Fibroblast of lung (primary cell): Measurements from ENCODE around the gene SLC16A2. TPM values are rescaled to one million over a fixed set of nuclear protein-coding genes. Genes with fewer than 3 reads are reported as not detected.

Experiments
- DNase-seq, 2 donors: peaks; one replicate each; pipeline versions ENCODE4 v3.0.0 to v3.0.0-alpha.2; 2010; ENCODE audit warnings: low read depth in 2 of 2
- H2AFZ ChIP-seq: 2 replicates; pipeline ENCODE4 v1.5.1; 2012; ENCODE audit warnings: low read length, control low read depth, inconsistent platforms
- H3K27ac ChIP-seq: 2 replicates; pipeline ENCODE4 v1.5.1; 2011; ENCODE audit warnings: low read length, control low read depth; ENCODE audit not compliant: insufficient read depth
- H3K27me3 ChIP-seq: 2 replicates; pipeline ENCODE4 v1.5.1; 2011; ENCODE audit warnings: mild to moderate bottlenecking, low read length; ENCODE audit not compliant: control insufficient read depth, insufficient read depth
- H3K36me3 ChIP-seq: 2 replicates; pipeline ENCODE4 v1.5.1; 2011; ENCODE audit warnings: low read length; ENCODE audit not compliant: control insufficient read depth, insufficient read depth
- H3K4me1 ChIP-seq: 2 replicates; pipeline ENCODE4 v1.5.1; 2011; ENCODE audit warnings: low read length; ENCODE audit not compliant: control insufficient read depth, insufficient read depth; ENCODE audit errors: extremely low read depth
- H3K4me2 ChIP-seq: 2 replicates; pipeline ENCODE4 v1.5.1; 2011; ENCODE audit warnings: low read length, control low read depth; ENCODE audit not compliant: insufficient read depth; ENCODE audit errors: extremely low read depth
- H3K4me3 ChIP-seq, 4 experiments: fragments of 200-600 bp in 1 of 4; sonication (generic) in 1 of 4; replicated peaks in 1 of 4; 2 replicates each; pipeline ENCODE4 v1.5.1; 2011 to 2016; ENCODE audit warnings: low read length in 4 of 4, low read depth in 3 of 4, mild to moderate bottlenecking in 3 of 4, control low read depth in 2 of 4, inconsistent platforms in 1 of 4, mixed read lengths in 1 of 4; ENCODE audit not compliant: insufficient read depth in 1 of 4; ENCODE audit errors: control extremely low read depth in 1 of 4
- H3K79me2 ChIP-seq: 2 replicates; pipeline ENCODE4 v1.5.1; 2012; ENCODE audit warnings: mild to moderate bottlenecking, low read length, inconsistent platforms; ENCODE audit not compliant: control insufficient read depth, insufficient read depth
- H3K9ac ChIP-seq: 2 replicates; pipeline ENCODE4 v1.5.1; 2011; ENCODE audit warnings: mild to moderate bottlenecking, low read length, control low read depth; ENCODE audit not compliant: insufficient read depth
- H3K9me3 ChIP-seq: 2 replicates; pipeline ENCODE4 v1.5.1; 2012; ENCODE audit warnings: low read depth, low read length; ENCODE audit not compliant: control insufficient read depth, insufficient read depth
- H4K20me1 ChIP-seq: 2 replicates; pipeline ENCODE4 v1.5.1; 2011; ENCODE audit warnings: low read length; ENCODE audit not compliant: control insufficient read depth, insufficient read depth; ENCODE audit errors: extremely low read depth
- EZH2 ChIP-seq: IDR thresholded peaks from 2 replicates; pipeline ENCODE4 v1.5.1; 2012; ENCODE audit warnings: low read length, control low read depth, mild to moderate bottlenecking; ENCODE audit errors: missing control alignments
- polyA plus RNA-seq, 2 donors: library from polyadenylated mRNA; depleted of rRNA in 1 of 2; stranded (reverse) in 1 of 2; unstranded in 1 of 2; fragments of >200 nt; gene quantifications; 2 replicates each; pipeline ENCODE4 v1.2.1, GENCODE V29; 2011 to 2012; ENCODE audit warnings: missing spikeins in 1 of 2
- total RNA-seq: library from RNA; depleted of rRNA; stranded (reverse); fragments of >200 nt; gene quantifications from 2 replicates; pipeline ENCODE4 v1.2.1, GENCODE V29; 2014
- TF ChIP-seq, protein P1 (sequence below), 2 donors: IDR thresholded peaks in 1 of 2; conservative IDR thresholded peaks in 1 of 2; 1 replicate in 1 of 2; 2 replicates in 1 of 2; pipeline ENCODE4 v1.5.1; 2011 to 2012; ENCODE audit warnings: low read length in 2 of 2, control low read depth in 1 of 2, inconsistent platforms in 1 of 2, low read depth in 1 of 2, mild to moderate bottlenecking in 1 of 2

Gene SLC16A2
- total and polyA plus RNA-seq, 2 donors (not counting 1 experiment from before 2014, with no cell fraction given): 7.8 to 27.2 TPM

DNA sequence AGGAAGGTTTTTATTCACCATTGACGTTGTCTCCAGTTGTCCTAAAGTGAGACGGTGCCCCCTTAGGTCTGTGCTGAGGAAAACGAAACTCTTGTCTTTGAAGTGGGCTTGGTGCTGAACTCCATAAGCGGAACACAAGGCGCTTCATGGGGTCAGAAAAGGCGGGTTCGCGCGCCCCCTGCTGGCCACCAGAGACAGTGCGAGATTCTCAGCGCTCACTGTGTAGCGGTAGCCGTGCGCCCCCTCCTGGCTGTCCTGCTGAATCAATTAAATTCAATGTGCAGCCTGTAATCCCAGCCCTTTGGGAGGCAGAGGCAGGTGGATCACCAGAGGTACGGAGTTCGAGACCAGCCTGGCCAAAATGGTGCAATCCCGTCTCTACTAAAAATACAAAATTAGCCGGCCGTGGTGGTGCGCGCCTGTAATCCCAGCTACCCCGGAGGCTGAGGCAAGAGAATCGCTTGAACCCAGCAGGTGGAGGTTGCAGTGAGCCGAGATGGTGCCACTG, 129.1 kb downstream of the SLC16A2 start:
- H3K4me1 ChIP-seq: no peaks in the 10 kb centered on the region
- H3K9ac ChIP-seq: no peak overlapping the region
- peak; percentile 56 to 74 for DNase-seq
- H3K4me2 ChIP-seq: no peak overlapping the region
- no peaks in the 10 kb centered on the region for H3K79me2 ChIP-seq
- H4K20me1 ChIP-seq: no peaks in the 10 kb centered on the region
- H3K36me3 ChIP-seq: no peaks in the 10 kb centered on the region
- H3K27me3 ChIP-seq: no peaks in the 10 kb centered on the region
- no peak overlapping the region for H3K27ac ChIP-seq
- no peaks in the 10 kb centered on the region for H3K9me3 ChIP-seq
- no peak for TF ChIP-seq EZH2
- TF ChIP-seq, protein P1, sequence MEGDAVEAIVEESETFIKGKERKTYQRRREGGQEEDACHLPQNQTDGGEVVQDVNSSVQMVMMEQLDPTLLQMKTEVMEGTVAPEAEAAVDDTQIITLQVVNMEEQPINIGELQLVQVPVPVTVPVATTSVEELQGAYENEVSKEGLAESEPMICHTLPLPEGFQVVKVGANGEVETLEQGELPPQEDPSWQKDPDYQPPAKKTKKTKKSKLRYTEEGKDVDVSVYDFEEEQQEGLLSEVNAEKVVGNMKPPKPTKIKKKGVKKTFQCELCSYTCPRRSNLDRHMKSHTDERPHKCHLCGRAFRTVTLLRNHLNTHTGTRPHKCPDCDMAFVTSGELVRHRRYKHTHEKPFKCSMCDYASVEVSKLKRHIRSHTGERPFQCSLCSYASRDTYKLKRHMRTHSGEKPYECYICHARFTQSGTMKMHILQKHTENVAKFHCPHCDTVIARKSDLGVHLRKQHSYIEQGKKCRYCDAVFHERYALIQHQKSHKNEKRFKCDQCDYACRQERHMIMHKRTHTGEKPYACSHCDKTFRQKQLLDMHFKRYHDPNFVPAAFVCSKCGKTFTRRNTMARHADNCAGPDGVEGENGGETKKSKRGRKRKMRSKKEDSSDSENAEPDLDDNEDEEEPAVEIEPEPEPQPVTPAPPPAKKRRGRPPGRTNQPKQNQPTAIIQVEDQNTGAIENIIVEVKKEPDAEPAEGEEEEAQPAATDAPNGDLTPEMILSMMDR (conservative IDR thresholded peaks at IDR 0.05 in 1 of 2, IDR thresholded peaks at IDR 0.05 in 1 of 2; ENCODE audit: low read depth in 1 of 2, low read length in 2 of 2): peak; percentile 83 to 89
- H3K4me3 ChIP-seq: peak overlapping the region in 2 of 4 experiments; percentile 7 to 46
- H2AFZ ChIP-seq: peak overlapping the region; percentile 84

DNA sequence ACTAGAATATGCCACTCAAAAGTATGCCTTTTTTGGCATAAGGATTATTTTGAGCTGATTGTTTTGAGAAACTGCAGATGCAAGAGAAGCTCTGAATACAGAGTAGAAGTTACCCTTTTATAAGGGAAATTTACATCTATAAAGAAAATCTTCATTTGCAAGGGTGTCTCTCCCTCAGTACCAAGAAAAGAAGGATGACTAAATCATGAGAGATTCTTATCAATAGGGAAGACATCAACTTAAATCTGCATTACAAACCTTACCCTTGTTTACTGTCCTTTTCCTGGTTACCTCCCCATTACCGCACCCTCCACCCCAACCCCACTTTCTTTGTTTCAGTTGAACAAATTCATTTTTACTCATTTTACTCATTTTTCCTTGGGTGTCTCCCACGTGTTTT, 130.6 kb downstream of the SLC16A2 start:
- Histone ChIP-seq H3K4me3 (no peak overlapping the region), H3K9me3 (no peaks in the 10 kb centered on the region), H3K9ac (no peak overlapping the region), H3K4me1 (no peaks in the 10 kb centered on the region), H3K4me2 (no peak overlapping the region), H4K20me1 (no peaks in the 10 kb centered on the region), H2AFZ (no peak overlapping the region), H3K79me2 (no peaks in the 10 kb centered on the region), H3K27ac (no peak overlapping the region), H3K27me3 (no peaks in the 10 kb centered on the region), H3K36me3 (no peaks in the 10 kb centered on the region)
- DNase-seq: no peak
- no peak for TF ChIP-seq EZH2
- TF ChIP-seq, protein P1 (conservative IDR thresholded peaks at IDR 0.05 in 1 of 2, IDR thresholded peaks at IDR 0.05 in 1 of 2; ENCODE audit: low read depth in 1 of 2, low read length in 2 of 2): no peak

GRCh38 chrX:74557378-74557777, 136.1 kb downstream of the SLC16A2 start:
- TF ChIP-seq EZH2: no peak
- TF ChIP-seq, protein P1 (conservative IDR thresholded peaks at IDR 0.05 in 1 of 2, IDR thresholded peaks at IDR 0.05 in 1 of 2; ENCODE audit: low read depth in 1 of 2, low read length in 2 of 2): no peak
- Histone ChIP-seq H3K79me2 (no peaks in the 10 kb centered on the region), H3K4me3 (no peak overlapping the region)

More at GRCh38 chrX:74557378-74557777, 136.1 kb downstream of the SLC16A2 start:
- no peaks in the 10 kb centered on the region for H4K20me1 ChIP-seq
- no peak overlapping the region for H3K27ac ChIP-seq
- no peak overlapping the region for H3K4me2 ChIP-seq
- no peak overlapping the region for H3K9ac ChIP-seq
- no peaks in the 10 kb centered on the region for H3K36me3 ChIP-seq
- H3K9me3 ChIP-seq: no peaks in the 10 kb centered on the region
- no peaks in the 10 kb centered on the region for H3K4me1 ChIP-seq
- no peak overlapping the region for H2AFZ ChIP-seq
- H3K27me3 ChIP-seq: no peaks in the 10 kb centered on the region
- no peak for DNase-seq
